Retinal pigment epithelial cell (primary cell): ENCODE results near the gene ADPRM.
A peak's percentile ranks its signal among the peaks of the same experiment; 100 is the strongest.
"Not testable (repeated sequence)": the region's sequence is repeated elsewhere in the genome, so short reads cannot be mapped to it uniquely, and the experiment has no call there.

ENCODE experiments used
- DNase-seq: peaks from one replicate; pipeline ENCODE4 v3.0.0-alpha.2; 2010; ENCODE audit warnings: low read depth
- H3K4me3 ChIP-seq: 2 replicates; pipeline ENCODE4 v1.5.1; 2011; ENCODE audit warnings: mild to moderate bottlenecking, low read length, control low read depth, moderate library complexity
- TF ChIP-seq, protein P1 (sequence below): conservative IDR thresholded peaks from 2 replicates; pipeline ENCODE4 v1.5.1; 2011; ENCODE audit warnings: low read depth, low read length, control low read depth, inconsistent platforms

Gene ADPRM

DNA sequence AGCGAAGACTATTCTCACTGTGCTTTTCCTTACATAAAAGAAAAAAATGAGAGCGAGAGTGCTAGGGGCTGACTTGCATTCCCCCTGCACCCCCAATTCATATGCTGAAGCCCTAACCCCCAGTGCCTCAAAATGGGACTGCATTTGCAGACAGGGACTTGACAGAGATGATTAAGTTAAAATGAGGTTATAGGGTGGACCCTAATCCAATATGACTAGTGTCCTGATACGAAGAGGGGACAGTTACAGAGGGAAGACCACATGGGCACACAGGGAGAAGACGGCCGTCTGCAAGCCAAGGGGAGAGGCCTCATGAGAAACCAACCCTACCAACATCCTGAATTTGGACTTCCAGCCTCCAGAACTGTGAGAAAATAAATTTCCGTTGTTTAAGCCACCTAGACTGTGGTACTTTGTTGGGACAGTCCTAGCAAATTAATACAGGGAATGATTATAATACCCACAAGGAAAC is 34.0 kb downstream of the ADPRM start:
- DNase-seq = no peak
- TF ChIP-seq, protein P1, sequence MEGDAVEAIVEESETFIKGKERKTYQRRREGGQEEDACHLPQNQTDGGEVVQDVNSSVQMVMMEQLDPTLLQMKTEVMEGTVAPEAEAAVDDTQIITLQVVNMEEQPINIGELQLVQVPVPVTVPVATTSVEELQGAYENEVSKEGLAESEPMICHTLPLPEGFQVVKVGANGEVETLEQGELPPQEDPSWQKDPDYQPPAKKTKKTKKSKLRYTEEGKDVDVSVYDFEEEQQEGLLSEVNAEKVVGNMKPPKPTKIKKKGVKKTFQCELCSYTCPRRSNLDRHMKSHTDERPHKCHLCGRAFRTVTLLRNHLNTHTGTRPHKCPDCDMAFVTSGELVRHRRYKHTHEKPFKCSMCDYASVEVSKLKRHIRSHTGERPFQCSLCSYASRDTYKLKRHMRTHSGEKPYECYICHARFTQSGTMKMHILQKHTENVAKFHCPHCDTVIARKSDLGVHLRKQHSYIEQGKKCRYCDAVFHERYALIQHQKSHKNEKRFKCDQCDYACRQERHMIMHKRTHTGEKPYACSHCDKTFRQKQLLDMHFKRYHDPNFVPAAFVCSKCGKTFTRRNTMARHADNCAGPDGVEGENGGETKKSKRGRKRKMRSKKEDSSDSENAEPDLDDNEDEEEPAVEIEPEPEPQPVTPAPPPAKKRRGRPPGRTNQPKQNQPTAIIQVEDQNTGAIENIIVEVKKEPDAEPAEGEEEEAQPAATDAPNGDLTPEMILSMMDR = no peak
- no peak overlapping the region for H3K4me3 ChIP-seq

DNA sequence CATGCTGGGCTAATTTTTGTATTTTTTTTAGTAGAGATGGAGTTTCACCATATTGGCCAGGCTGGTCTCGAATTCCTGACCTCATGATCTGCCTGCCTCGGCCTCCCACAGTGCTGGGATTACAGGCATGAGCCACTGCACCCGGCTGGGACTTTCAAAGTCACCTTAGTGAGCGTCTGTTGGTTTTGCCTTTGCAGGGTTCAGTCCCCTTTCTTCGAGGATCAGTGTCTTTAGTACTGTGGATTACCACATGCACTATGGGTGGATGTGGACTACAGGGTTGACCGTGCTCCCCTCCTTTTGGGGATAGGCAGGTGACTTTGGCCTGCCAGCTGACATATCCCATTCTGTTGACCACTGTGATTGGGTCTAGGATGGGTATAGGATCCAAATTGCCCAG is 34.7 kb downstream of the ADPRM start:
- DNase-seq = not testable (repeated sequence)

DNA sequence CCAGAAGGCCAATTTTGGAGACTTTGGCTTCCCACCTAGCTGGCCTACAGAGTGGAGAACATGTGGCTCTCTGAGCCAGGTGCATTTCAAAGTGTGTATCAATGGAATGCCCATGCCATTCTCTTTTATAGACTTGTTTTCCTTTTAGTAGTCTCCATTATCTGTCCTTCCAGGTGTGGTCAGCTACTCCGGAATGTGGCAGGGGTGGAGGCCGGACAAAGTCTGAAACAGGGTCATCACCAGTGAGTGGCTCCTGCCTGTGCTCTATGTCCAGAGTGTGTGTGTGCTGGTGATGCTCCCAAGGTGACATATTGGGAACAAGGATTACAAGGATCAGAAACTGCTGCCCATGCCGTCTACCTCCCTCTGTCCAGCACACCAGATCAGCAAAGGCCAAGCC is 36.3 kb downstream of the ADPRM start:
- TF ChIP-seq, protein P1 = no peak
- no peak for DNase-seq
- no peak overlapping the region for H3K4me3 ChIP-seq

More for the DNA sequence above, 34.7 kb downstream of the ADPRM start:
- H3K4me3 ChIP-seq = not testable (repeated sequence)

DNA sequence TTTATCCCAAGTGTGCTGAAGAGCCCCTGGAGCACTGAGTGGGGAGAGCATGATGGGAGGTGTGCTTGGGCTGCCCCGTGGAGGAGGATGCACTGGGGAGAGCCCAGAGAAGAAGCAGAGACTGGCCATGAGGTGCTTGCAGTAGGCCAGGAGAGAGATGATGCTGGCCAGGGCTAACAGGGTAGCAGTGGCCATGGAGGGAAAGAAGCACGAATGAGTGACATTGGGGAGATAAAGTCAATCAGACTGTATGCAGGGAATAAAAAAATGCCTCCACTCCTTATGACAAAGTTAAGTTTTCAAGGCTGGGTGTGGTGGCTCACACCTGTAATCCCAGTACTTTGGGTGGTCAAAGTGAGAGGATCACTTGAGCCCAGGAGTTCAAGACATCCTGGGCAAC is 37.9 kb downstream of the ADPRM start:
- TF ChIP-seq, protein P1 = no peak
- no peak for DNase-seq
- H3K4me3 ChIP-seq = no peak overlapping the region

DNA sequence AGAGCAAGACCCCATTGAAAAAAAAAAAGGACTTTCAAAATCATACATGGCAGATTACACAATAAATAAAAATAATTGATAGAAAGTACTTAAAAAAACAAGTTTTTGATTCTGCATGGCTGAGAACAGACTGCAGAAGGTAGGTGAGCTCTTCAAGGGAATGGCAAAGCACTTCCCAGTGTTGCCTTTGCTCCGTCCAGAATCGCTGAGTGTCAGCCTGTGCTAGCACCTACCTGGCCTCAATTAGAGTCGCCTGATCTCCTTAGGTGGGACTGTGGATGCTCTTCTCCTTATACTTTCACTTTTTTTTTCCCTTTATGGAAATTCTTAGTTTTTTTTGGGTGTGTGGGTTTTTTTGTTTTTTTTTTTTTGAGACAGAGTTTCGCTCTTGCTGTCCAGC is 38.4 kb downstream of the ADPRM start:
- TF ChIP-seq, protein P1 = no peak
- DNase-seq = no peak
- no peak overlapping the region for H3K4me3 ChIP-seq

DNA sequence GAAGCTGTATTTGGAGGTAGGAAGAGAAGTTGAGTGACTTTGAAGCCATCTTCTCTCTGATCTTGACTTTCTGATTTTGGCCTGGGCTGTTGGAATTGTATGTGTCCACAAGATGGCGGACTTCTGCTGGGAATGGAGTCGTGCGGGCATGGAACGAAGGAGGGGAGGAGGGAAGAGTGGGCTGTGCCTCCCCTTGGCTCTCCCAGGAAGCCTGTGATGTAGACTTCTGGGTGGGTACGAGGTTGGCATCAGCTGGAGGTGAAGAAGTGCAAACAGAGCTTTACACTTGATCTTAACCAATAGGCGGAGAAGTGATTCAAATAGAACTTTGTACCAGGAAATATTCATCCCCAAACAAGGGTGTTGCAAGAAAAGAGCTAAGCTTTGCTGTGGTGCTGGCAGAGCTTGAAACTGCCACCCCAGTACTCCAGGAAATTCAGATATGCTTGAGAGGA is 39.8 kb downstream of the ADPRM start:
- DNase-seq = no peak
- TF ChIP-seq, protein P1 = peak; percentile 85
- H3K4me3 ChIP-seq = no peak overlapping the region

DNA sequence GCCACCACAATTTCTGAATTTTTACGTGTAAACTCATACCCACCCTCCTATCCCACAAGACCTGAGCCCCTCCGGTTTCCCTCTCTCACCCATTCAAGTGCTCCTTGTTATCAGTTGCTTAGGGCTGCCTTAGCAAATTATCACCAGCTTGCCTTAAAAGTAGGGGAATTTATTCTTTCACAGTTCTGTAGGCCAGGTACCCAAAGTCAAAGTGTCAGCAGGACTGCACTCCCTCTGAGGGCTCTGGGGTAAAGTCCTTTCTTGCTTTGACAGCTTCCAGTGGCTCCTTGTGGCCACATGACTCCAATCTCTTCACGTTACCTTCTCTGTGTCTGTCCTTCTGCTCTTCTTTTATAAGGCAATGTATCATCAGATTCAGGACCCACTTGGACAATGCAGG is 40.3 kb downstream of the ADPRM start:
- no peak overlapping the region for H3K4me3 ChIP-seq
- TF ChIP-seq, protein P1 = no peak
- no peak for DNase-seq
